SK-MEL-5 (cell line): ENCODE data around the gene FLNC. TPM values are rescaled to one million over a fixed set of nuclear protein-coding genes. Genes with fewer than 3 reads are reported as not detected.

Experiments
- DNase-seq: peaks from one replicate; pipeline ENCODE4 v3.0.0-alpha.2; 2016; ENCODE audit warnings: low read depth, low spot score
- in situ Hi-C: cut with HindIII; loops from 2 replicates; pipeline ENCODE4 v1.10.0; 2016; ENCODE audit warnings: low sequenced_read_pairs, high pct_unique_total_duplicates, low pct_unique_long_range_greater_than_20kb
- total RNA-seq: library from RNA; depleted of rRNA; stranded (reverse); fragments of >200 nt; shearing (Covaris generic); gene quantifications from 2 replicates; pipeline ENCODE4 v1.2.3, GENCODE V29; 2014

FLNC gene
- total RNA-seq, 1 experiment from 2014 or later, result 0.05 TPM

GRCh38 chr7:128827248-128827958 is 2.8 kb upstream of the FLNC start:
- in situ Hi-C loops, result no loop called here
- no peak for DNase-seq

GRCh38 chr7:128827971-128828711 is 2.1 kb upstream of the FLNC start:
- in situ Hi-C loops, result no loop called here

GRCh38 chr7:128829391-128830166 is 627 bp upstream of the FLNC start:
- in situ Hi-C loops, result no loop called here
- DNase-seq, result no peak

More at GRCh38 chr7:128827971-128828711, 2.1 kb upstream of the FLNC start:
- DNase-seq, result no peak

- in situ Hi-C loops, result no loop called here
- no peak for DNase-seq
Measured at GRCh38 chr7:128831178-128831993, 1.2 kb downstream of the FLNC start.

GRCh38 chr7:128831994-128832879 is 2.0 kb downstream of the FLNC start:
- in situ Hi-C loops, result no loop called here
- DNase-seq, result no peak

- DNase-seq, result no peak
- in situ Hi-C loops, result no loop called here
Measured at GRCh38 chr7:128832880-128833147, 2.6 kb downstream of the FLNC start.

GRCh38 chr7:128833148-128833945 is 3.1 kb downstream of the FLNC start:
- in situ Hi-C loops, result no loop called here
- no peak for DNase-seq

GRCh38 chr7:128833946-128834325 is 3.7 kb downstream of the FLNC start:
- DNase-seq, result no peak
- in situ Hi-C loops, result no loop called here

GRCh38 chr7:128835231-128835751 is 5.1 kb downstream of the FLNC start:
- DNase-seq, result no peak
- in situ Hi-C loops, result no loop called here

GRCh38 chr7:128835790-128836641 is 5.8 kb downstream of the FLNC start:
- in situ Hi-C loops, result no loop called here
- DNase-seq, result no peak

GRCh38 chr7:128836729-128837348 is 6.6 kb downstream of the FLNC start:
- in situ Hi-C loops, result no loop called here

GRCh38 chr7:128837521-128837921 is 7.3 kb downstream of the FLNC start:
- in situ Hi-C loops, result no loop called here
- DNase-seq, result no peak

More at GRCh38 chr7:128836729-128837348, 6.6 kb downstream of the FLNC start:
- no peak for DNase-seq

GRCh38 chr7:128838109-128838779 is 8.0 kb downstream of the FLNC start:
- in situ Hi-C loops, result no loop called here
- DNase-seq, result no peak

GRCh38 chr7:128838981-128839731 is 8.9 kb downstream of the FLNC start:
- in situ Hi-C loops, result no loop called here
- DNase-seq, result no peak
